ENCODE data around the gene ZNF277. TPM values are rescaled to one million over a fixed set of nuclear protein-coding genes. Genes with fewer than 3 reads are reported as not detected.

ZNF277 gene
- total RNA-seq, 1 donor from 2014 or later = 31.4 TPM

- DNase-seq (ENCODE audit: low read depth) = no peak
These were observed 22.0 kb upstream of the ZNF277 start for GRCh38 chr7:112184455-112184854.

GRCh38 chr7:112185005-112185834, 21.3 kb upstream of the ZNF277 start:
- no peak for DNase-seq (ENCODE audit: low read depth)

- no peak for DNase-seq (ENCODE audit: low read depth)
These were observed 20.2 kb upstream of the ZNF277 start for GRCh38 chr7:112186300-112186699.

GRCh38 chr7:112188257-112188656, 18.2 kb upstream of the ZNF277 start:
- DNase-seq (ENCODE audit: low read depth) = no peak

- no peak for DNase-seq (ENCODE audit: low read depth)
These were observed 16.8 kb upstream of the ZNF277 start for GRCh38 chr7:112189691-112190090.

- DNase-seq (ENCODE audit: low read depth) = no peak
These were observed 16.4 kb upstream of the ZNF277 start for GRCh38 chr7:112190120-112190519.

- DNase-seq (ENCODE audit: low read depth) = no peak
These were observed 14.0 kb upstream of the ZNF277 start for GRCh38 chr7:112192236-112193154.

- DNase-seq (ENCODE audit: low read depth) = no peak
These were observed 12.5 kb upstream of the ZNF277 start for GRCh38 chr7:112193915-112194502.

GRCh38 chr7:112195717-112196116, 10.8 kb upstream of the ZNF277 start:
- no peak for DNase-seq (ENCODE audit: low read depth)

- no peak for DNase-seq (ENCODE audit: low read depth)
These were observed 9.2 kb upstream of the ZNF277 start for GRCh38 chr7:112197322-112197721.

GRCh38 chr7:112199035-112199655, 7.3 kb upstream of the ZNF277 start:
- no peak for DNase-seq (ENCODE audit: low read depth)

- no peak for DNase-seq (ENCODE audit: low read depth)
These were observed 6.8 kb upstream of the ZNF277 start for GRCh38 chr7:112199672-112200071.

GRCh38 chr7:112201411-112201810, 5.1 kb upstream of the ZNF277 start:
- DNase-seq (ENCODE audit: low read depth) = no peak

- DNase-seq (ENCODE audit: low read depth) = no peak
These were observed 4.7 kb upstream of the ZNF277 start for GRCh38 chr7:112201839-112202238.

- DNase-seq (ENCODE audit: low read depth) = no peak
These were observed 3.7 kb upstream of the ZNF277 start for GRCh38 chr7:112202816-112203215.

- DNase-seq (ENCODE audit: low read depth) = no peak
These were observed 3.1 kb upstream of the ZNF277 start for GRCh38 chr7:112203365-112203739.

- DNase-seq (ENCODE audit: low read depth) = peak; percentile 37
These were observed 1.8 kb upstream of the ZNF277 start for GRCh38 chr7:112204499-112205342.

GRCh38 chr7:112205343-112206237, 905 bp upstream of the ZNF277 start:
- peak; percentile 75 for DNase-seq (ENCODE audit: low read depth)

- DNase-seq (ENCODE audit: low read depth) = peak; percentile 32
These were observed 597 bp downstream of the ZNF277 start for GRCh38 chr7:112206991-112207592.

All from myocyte (in vitro differentiated cells).